AG09319 (cell line): ENCODE results near the gene ARMC5.

Experiments
- DNase-seq: peaks from one replicate; pipeline ENCODE4 v3.0.0-alpha.2; 2010; ENCODE audit warnings: low read depth; ENCODE audit errors: extremely low read depth
- CTCF ChIP-seq: IDR thresholded peaks from 2 replicates; pipeline ENCODE4 v1.5.1; 2011; ENCODE audit warnings: low read depth, mild to moderate bottlenecking, inconsistent platforms, low read length, moderate library complexity

ARMC5 gene

GRCh38 chr16:31471875-31472708 lies 12.8 kb downstream of the ARMC5 start, which contains the start of gene TGFB1I1:
Gene TGFB1I1 (plus strand): TSS chr16:31472152. CDS start chr16:31472189, 37 bp downstream.
- peak; percentile 72 for DNase-seq
- TF ChIP-seq CTCF, result no peak

GRCh38 chr16:31472709-31473203 lies 13.5 kb downstream of the ARMC5 start:
- DNase-seq, result peak; percentile 83
- peak; percentile 74 for TF ChIP-seq CTCF

GRCh38 chr16:31473264-31473984 lies 14.1 kb downstream of the ARMC5 start:
- no peak for TF ChIP-seq CTCF
- no peak for DNase-seq

GRCh38 chr16:31474173-31474714 lies 14.9 kb downstream of the ARMC5 start:
- peak; percentile 3 for TF ChIP-seq CTCF
- DNase-seq, result peak; percentile 49

GRCh38 chr16:31474773-31475738 lies 15.8 kb downstream of the ARMC5 start:
- no peak for TF ChIP-seq CTCF
- DNase-seq, result no peak

GRCh38 chr16:31475946-31476302 lies 16.6 kb downstream of the ARMC5 start:
- DNase-seq, result no peak
- no peak for TF ChIP-seq CTCF
